GM12864 (cell line): Measurements from ENCODE around the gene ATG14.

Source experiments
- DNase-seq: peaks from one replicate; pipeline ENCODE4 v3.0.0-alpha.2; 2011; ENCODE audit warnings: low read depth
- H3K4me3 ChIP-seq: 2 replicates; pipeline ENCODE4 v1.5.1; 2011; ENCODE audit warnings: mild to moderate bottlenecking, low read depth, low read length, control low read depth
- CTCF ChIP-seq: IDR thresholded peaks from 2 replicates; pipeline ENCODE4 v1.5.1; 2011; ENCODE audit warnings: low read depth, mild to moderate bottlenecking, moderate library complexity, low read length, control low read depth, inconsistent platforms; ENCODE audit errors: missing control alignments

ATG14 gene

GRCh38 chr14:55372423-55372822 is 39.2 kb downstream of the ATG14 start:
- TF ChIP-seq CTCF = no peak
- DNase-seq = no peak

GRCh38 chr14:55370883-55371455 is 40.7 kb downstream of the ATG14 start:
- H3K4me3 ChIP-seq = no peak overlapping the region
- no peak for TF ChIP-seq CTCF
- DNase-seq = no peak

More at GRCh38 chr14:55372423-55372822, 39.2 kb downstream of the ATG14 start:
- no peak overlapping the region for H3K4me3 ChIP-seq

GRCh38 chr14:55366271-55366670 is 45.4 kb downstream of the ATG14 start:
- DNase-seq = no peak
- TF ChIP-seq CTCF = no peak
- no peak overlapping the region for H3K4me3 ChIP-seq

GRCh38 chr14:55361190-55361589 is 50.4 kb downstream of the ATG14 start:
- DNase-seq = no peak
- TF ChIP-seq CTCF = no peak
- H3K4me3 ChIP-seq = no peak overlapping the region

- no peak overlapping the region for H3K4me3 ChIP-seq
- no peak for TF ChIP-seq CTCF
- DNase-seq = no peak
These were observed 52.3 kb downstream of the ATG14 start for GRCh38 chr14:55359307-55359706.

- TF ChIP-seq CTCF = no peak
- DNase-seq = no peak
- H3K4me3 ChIP-seq = no peak overlapping the region
These were observed 54.7 kb downstream of the ATG14 start for GRCh38 chr14:55356913-55357312.

- no peak overlapping the region for H3K4me3 ChIP-seq
- no peak for DNase-seq
- no peak for TF ChIP-seq CTCF
These were observed 55.7 kb downstream of the ATG14 start for GRCh38 chr14:55355922-55356321.
